Skin of body (tissue), 2 donors: ENCODE measurements around the gene THSD4. TPM values are rescaled to one million over a fixed set of nuclear protein-coding genes. Genes with fewer than 3 reads are reported as not detected.
"Not testable (repeated sequence)": the region's sequence is repeated elsewhere in the genome, so short reads cannot be mapped to it uniquely, and the experiment has no call there.

Source experiments
- DNase-seq: peaks from one replicate; lab custom pipeline; 2025; lab: John Stamatoyannopoulos, UW
- total RNA-seq: library from RNA; depleted of rRNA; stranded (reverse); fragments of >200 nt; gene quantifications from one replicate; pipeline ENCODE4 v1.2.3, GENCODE V29; 2014

The THSD4 gene
- total RNA-seq, 1 donor from 2014 or later = 24.3 TPM

DNA sequence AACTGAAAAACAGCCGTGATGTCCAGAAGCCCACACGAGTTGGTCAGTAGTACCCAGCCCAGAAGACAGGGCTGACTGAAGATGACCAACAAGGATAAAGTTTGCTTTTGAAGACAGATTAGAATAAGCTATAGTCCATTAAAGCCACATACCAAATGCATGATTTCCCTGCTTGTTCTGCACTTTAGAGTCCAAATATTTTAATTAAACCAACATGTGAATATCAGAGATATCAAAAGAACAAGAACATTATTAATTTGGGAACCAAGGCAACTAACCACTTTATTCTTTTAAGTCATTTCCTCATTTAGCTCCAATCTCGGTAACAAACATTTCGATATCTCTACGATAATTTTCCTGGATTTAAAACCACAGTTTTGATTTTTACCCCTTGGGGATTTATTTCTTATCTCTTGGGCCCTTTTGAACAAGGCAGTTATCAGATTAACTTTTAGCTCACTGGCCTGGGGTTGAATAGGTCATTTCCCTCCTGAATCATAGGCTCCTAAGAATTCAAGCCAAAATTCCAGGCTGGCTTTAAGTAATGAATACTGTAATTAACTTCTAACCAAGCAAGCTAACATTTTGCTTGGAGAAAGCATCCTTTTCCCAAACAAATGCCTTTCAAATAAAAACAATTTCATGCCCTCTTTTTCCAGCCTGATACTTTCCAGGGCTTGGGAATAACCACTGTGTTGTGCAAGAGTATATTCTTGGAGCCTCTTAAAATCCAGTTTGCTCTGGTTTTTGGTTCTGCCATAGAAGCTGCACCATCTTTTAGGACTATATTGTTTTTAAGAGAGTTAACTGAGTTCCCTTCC lies 592.2 kb downstream of the THSD4 start:
- DNase-seq = peak; percentile 21

DNA sequence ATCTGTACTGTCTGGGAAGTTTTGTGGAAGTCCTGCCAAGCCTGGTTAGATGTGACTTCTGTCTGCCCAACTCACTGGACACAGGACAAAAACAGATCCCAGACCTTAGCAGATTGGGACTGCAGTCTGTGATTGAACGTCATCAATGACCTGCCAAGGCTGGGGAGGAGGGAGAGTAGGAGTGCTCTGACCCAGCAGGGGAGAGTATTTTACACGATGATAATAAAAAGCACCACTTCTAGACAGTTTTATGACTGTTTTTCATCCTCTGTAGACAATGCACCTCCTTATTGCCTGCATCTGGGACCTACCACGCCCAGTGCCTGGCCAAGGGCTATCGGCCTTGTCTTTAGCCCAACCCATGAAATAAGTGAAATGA lies 592.8 kb downstream of the THSD4 start:
- no peak for DNase-seq

DNA sequence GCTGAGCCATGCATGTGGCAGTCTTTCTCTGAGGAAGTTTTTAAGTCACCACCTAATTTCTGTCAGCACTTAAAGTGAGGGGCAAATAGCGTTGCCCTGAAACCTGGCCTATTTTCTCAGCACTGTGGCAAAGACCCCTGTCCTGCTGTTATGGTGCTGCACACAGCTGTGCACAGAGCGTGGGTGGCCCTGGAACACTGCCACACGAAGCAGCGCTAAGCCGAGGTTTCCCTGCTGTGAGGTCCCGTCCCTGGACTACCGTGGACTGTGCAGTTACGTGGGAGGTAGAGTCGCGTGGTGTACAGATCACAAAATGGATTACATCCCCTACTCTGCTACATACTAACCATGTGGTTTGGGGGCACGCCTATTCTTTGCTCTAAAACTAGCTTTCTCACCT lies 593.5 kb downstream of the THSD4 start:
- DNase-seq = no peak

DNA sequence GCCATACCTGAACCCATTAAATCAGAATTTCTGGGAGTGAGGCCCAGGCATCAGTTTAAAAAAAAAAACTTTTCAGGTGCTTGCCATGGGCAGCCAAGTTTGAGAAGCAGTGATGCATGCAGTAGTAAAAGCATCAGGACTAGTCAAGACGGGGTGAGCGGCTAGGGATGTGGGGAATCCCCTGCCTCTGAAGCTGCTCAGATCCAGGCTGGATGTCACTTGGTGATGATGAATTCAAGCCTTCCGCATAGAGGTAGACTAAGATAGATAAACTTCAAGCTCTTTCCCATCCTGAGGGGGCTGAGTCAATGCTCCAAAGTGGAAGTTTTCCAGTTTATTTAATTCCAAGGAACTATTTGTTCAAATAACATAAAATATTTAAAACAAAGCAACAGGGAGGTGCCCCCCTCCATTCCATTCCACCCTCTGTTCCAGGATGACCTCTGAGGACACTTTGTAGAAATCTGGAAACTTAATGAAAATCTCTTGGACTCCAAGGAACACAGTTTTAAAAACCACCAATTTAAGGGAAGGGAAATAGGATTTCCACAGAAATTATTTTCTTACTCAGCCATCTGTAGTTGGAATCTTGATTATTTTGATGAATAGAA lies 594.6 kb downstream of the THSD4 start:
- no peak for DNase-seq

DNA sequence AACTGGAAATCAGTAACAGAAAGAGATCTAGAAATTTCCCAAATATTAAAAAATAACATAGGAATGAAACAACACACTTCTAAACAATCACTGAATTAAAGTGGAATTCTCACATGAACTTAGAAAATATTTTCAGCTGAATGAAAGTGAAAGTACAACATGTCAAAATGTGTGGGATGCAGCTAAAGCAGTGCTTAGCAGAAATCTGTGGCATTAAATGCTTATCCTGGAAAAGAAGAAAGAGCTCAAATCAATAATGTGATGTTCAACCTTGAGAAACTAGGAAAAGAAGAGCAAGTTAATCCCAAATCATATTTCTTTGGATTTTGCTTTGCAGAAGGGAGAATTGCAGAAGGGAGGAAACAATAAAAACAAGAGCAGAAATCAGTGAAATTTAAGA lies 596.9 kb downstream of the THSD4 start:
- DNase-seq = no peak

DNA sequence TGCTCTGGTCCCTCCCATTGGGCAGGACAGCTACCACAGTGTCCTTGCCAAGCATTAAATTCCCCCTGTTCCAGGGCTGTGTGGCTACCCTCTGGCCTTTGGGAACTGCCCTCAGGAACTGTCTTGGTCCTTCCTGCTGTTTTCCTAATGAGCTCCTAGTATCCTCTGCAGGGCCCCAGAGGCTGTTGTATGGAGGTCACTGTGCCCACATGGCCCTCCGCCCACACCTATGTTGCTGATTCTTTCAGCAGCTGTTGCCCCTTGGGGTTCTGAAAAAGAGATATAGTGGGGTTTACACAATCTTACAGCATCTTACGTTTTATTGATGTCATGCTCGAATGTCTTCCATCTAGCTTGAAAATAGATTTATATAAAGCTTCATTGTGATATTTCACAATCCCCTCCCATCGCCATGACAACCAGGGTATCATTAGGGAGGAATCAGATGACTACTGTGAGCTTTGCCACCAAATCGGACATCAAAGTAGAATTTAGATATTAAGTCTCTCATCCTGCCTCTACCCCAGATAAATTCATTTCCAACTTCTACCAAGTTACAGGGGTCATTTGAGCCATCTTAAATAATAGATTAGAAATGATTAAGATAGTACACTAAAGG lies 598.0 kb downstream of the THSD4 start:
- DNase-seq = no peak

DNA sequence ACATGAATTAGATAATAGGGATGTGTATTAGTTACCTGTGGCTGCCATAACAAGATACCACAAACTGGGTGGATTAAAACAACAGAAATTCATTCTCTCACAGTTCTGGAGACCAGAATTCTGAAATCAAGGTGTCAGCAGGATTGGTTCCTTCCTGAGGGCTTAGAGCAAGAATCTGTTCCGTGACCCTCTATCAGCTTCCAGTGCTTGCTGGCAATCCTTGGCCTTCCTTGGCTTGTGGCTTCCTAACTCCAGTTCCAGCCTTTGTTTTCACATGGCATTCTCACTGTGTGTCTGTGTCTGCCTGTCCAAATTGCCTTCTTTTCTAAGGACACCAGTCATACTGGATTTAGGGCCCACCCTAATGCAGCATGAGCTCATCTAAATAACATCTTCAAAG lies 600.6 kb downstream of the THSD4 start:
- DNase-seq = no peak

DNA sequence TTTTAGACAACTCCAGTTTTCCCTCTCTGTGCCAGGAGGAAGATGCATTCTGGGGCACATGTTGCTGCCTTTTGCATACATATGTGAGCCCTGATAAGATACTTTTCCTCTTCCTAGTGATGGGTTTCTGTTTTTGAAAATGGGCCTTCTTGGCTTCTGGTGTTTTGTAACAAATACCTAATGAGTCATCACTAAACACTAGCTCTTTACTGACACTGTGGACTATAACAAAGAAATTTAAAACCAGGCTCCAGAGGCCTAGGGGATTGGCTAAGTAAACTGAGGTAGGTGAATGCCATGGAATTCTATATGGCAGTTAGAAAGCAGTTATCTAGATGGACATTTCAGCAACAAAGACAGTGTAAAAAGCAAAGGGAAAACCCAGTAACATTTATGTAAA lies 601.7 kb downstream of the THSD4 start:
- DNase-seq = no peak

DNA sequence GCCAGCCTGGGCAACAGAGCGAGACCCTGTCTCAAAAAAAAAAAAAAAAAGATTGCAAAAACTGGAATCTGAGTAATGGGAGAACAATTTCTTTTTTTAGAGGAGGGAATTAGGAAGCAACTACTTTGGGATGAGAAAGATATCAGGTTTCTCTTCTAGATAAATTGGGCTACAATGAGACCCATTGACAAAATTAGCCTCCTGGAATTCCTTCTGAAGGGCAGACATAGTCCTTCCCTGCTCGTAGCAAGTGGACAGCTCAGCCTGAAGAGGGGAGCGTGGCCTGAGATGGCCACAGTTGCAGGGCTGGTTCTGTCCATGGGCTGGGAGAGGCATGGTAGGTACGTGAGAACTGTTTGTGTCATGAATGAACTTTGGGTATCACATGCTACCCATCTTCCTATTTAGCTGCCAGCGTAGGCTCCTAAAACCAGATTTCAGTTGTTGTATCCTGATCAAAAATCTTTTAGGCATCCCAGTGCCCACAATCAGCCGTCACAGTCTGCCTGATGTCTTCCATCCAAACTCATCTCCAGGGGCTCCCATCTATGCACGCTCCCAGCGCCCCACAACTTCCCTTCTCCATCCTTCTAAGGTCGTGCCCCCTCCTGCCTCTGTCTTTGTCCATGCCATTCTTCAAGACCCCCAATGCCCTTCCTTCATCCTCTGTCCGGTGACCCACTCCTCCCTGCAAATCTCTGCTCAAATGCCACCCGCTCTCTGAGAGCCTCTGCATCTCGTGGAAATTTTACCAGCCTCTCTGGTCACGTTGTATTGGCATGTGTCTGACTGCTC lies 603.0 kb downstream of the THSD4 start:
- no peak for DNase-seq

DNA sequence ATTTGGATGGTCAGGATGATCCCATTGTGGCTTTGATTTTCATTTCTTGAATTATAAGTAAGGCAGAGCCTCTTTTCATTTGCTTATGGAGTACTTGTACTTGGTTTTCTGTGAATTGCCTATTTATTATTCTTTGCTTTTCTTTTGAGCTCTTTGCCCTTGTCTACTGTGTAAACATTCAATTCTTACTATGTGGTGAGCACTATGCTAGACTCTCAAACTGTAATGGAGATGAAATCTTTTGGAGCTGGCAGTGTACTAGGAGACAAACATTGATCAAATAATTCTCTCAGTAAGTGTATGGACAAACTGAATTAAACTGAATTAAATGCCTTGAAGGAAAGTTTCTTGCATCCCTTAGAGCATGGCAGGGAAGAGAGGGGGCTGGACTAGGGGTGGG lies 608.1 kb downstream of the THSD4 start:
- DNase-seq = no peak

DNA sequence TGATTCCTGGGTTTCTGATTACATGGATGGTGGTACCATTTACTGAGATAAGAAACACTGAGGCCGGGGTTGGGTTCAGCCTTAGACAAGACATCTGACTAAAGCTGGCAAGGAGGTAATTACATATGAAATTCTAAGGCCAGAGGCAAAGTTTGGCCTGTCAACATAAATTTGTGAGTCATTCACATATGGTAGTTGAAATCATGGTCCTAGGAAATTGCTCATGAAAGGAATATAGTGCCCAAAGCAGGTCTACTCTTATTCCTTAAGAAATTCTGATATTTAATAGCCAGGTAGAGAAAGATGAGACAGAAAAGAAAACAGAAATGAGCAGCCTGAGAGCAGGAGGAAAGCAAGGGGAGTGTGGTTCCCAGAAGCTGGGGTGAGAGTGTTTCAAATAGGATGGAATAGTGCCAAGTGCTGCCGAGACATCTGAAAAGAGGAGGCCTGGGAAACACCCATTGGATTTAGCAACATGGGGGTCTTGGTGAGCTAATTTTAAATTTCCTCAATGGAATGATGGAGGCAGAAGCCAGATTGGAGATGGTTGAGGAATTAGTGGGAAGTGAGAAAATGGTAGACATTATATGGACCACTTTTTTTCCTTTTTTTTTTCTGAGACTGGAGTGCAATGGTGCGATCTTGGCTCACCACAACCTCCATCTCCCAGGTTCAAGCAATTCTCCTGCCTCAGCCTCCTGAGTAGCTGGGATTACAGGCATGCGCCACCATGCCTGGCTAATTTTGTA lies 610.1 kb downstream of the THSD4 start:
- not testable (repeated sequence) for DNase-seq

DNA sequence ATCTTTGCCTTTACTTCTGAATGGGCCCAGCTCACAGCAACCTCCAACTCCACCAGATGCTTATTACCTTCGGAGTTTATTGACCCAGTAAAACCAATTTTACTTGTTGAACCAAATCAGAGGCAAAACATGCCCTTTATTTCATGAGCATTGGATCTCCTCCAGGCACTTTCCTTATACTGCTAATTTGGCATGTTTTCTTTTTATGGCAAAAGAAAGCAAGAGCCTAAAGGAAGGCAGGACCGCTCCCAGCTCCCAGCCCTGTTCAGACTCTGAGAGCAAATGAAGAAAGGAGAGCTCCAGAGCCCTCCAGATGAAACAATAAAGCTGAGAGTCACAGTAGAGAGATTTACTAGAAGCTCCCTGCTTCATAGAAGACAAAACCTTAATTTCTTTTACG lies 613.6 kb downstream of the THSD4 start:
- no peak for DNase-seq

DNA sequence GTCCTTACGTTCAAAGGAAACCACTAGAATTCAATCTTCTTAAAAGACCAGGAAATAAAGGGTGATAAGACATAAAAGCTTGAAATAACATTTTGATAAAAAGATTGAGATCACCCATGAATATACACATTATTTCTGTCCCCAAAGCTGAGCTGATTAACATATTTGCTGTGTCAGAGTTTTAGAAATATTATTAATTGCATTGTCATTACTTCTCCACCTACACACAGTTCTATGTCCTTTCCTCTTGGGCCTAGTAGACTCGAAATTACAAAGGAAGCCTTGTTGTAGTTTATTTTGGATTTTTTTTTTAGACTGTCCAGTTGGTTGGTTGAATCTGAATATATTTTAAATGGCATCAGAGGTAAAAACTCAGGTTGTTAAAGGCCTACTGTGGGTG lies 614.0 kb downstream of the THSD4 start:
- no peak for DNase-seq

DNA sequence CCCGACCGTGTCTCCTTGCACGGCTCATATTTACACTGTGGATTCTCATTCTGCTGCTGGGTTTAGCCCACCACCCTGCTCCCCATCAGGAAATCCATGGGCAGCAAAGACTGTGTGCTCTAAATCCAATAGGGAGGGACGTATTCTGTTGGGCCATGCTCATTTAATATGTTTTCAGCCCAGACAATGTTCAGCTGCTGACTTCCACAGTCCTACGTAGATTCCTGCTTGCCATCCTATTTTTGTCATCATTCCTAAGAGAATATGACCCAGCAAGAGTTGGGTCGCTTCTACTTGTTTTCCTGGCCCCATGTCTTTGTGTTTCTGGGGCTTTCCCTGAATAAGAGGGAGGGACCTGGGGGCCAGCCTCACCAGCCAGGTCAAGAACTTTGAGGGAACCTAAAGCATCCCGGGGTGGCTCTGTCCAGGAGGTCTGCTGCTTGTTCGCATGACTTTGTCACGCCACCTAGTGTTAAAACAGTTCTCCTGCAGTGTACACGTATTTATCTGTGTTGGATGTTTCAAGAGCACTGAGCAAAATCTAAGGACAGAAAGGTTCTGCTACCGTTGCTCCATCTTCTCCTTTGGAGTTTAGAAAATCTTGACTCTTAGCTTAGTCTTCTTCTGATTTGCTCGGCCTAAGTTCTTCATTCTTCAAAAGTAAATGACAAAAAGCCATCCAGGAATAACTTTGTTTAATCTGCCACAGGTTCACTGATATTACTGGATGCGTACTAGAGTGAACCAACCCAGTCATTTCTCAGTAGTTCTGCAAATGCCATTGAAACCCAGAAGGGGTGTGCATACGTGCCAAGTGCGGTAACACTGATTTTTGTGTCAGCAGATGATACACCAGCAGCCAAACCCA lies 615.2 kb downstream of the THSD4 start:
- DNase-seq = peak; percentile 35

DNA sequence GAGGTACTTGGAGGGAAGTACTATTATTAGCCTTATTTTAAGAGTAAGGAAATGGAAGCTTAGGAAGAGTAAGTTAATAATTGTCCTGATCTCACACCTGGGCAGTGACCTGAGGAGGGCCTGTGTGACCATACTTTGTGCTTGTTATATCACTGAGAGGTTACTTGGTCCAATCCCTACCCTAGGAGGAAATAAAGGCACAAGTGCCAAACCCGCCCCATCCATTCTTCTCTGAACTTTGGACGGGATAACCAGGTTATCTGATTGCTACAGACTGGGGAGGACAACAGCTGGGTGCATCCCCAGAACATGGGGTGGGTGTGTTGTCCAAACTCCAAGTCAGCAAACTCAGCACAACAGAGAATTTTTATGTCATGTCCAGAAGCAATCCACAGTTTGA lies 617.4 kb downstream of the THSD4 start:
- no peak for DNase-seq

DNA sequence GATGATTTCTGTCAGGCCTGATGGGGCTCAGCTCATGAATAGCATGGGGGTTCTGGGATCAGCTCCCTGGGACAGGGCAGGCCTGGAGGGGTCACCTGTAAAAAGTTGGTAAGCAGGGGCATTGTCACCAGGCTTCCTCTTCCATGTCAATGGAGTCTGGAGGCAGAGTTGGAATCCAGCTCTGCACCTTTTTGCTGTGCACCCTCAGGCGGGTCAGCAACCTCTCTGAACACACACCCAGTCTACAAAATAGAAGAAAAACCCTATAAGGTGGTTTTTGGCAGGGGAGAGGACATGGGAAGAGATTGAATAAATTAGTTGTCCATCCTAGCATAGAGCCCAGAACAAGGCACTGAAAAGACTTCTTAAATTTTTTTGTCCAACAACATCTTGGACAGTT lies 617.9 kb downstream of the THSD4 start:
- DNase-seq = no peak

DNA sequence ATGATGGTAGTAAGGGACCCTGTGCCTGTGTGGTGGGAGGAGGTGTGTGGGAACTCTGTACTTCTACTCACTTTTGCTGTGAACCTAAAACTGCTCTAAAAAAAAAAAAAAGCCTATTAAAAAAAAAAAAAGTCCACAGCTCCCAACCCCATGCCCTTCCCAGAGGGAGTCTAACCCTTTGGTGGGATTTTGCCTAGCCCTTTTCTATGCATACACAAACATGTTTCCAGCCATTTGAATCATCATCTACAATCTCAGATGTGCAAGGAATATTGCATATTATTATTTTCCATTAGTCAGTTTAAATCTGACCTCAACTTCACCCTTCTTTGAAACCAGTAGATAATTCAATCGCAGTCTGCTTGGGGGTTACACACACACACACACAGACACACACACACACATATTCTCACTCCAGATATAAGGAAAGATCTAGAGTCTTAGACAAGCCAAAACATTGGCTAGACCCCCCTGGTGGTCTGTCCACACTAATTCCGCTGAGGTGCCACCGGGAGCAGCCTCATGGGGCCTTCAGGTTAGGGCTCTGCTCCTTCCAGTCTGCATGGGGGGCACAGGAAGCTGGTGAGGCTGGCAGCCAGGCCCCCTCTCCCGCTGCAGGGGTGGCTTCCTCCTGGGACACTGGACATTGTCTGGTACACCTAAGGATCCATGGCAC lies 619.6 kb downstream of the THSD4 start:
- DNase-seq = no peak

DNA sequence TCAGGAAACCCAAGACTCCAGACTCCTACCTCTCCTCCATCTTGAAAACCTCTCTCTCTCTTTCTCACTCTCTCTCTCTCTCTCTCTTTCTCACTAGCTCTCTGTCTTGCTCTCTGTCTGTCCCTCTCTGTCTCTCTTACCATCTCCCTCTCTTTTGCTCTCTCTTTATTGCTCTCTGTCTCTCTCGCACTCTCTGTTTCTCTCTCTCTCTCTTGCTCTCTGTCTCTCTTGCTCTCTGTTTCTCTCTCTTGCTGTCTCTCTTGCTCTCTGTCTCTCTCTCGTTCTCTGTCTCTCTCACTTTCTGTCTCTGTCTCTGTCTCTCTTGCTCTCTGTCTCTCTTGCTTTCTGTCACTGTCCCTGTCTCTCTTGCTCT lies 620.1 kb downstream of the THSD4 start:
- no peak for DNase-seq

DNA sequence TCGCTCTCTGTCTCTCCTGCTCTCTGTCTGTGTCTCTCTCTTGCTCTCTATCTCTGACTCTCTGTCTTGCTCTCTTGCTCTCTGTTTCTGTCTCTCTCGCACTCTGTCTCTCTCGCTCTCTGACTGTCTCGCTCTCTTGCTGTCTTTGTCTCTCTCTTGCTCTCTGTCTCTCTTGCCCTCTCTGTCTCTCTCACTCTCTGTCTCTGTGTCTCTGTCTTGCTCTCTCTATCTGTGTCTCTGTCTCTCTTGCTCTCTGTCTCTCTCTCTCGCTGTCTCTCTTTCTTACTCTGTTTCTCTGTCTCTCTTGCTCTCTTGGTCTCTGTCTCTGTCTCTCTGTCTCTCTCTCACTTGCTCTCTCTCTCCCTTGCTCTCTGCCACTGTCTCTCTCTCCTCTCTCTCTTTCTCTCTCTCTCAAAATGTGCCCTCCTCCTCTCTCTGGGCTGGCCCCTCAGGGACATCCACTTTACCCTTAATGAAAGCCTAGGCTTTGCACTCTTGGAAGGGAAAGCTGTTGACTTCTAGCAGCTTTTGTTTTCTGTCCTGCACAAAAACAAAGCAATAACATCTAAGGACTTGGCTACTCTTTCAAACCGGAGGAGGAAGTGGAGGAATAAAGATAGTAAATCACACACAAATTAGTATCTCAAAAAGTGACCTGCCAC lies 621.1 kb downstream of the THSD4 start:
- DNase-seq = no peak
